Activated CD8-positive, alpha-beta T cell treated with anti-CD3 and anti-CD28 coated beads for 36 hours (primary cell): Measurements from ENCODE around the gene SMC1A. TPM values are rescaled to one million over a fixed set of nuclear protein-coding genes. Genes with fewer than 3 reads are reported as not detected.
"Not testable (repeated sequence)": the region's sequence is repeated elsewhere in the genome, so short reads cannot be mapped to it uniquely, and the experiment has no call there.

Source experiments
- ATAC-seq: fragments of 200-7000 bp; cut with Tn5 transposase; one replicate; pipeline ENCODE4 v1.10.0; 2021; ENCODE audit warnings: mild to moderate bottlenecking, moderate library complexity
- CTCF ChIA-PET: fragments of 350-600 bp; sonication (Branson Sonifier 250); formaldehyde crosslinking; loops from one replicate; lab custom pipeline; 2021; ENCODE audit warnings: antibody characterized with exemption; lab: Charles Lee
- POLR2A ChIA-PET: fragments of 350-600 bp; sonication (Branson Sonifier 250); formaldehyde crosslinking; loops from one replicate; lab custom pipeline; 2021; ENCODE audit warnings: antibody characterized with exemption; lab: Charles Lee
- DNase-seq: peaks from one replicate; pipeline ENCODE4 v3.0.0-alpha.2; 2020
- H3K27ac Mint-ChIP-seq: one replicate; pipeline ENCODE4 v1.8.0; 2021; ENCODE audit warnings: mild to moderate bottlenecking, mixed read lengths
- H3K27me3 Mint-ChIP-seq: one replicate; pipeline ENCODE4 v1.8.0; 2021; ENCODE audit warnings: mixed read lengths
- H3K36me3 Mint-ChIP-seq: one replicate; pipeline ENCODE4 v1.8.0; 2021; ENCODE audit warnings: low read depth, mixed read lengths
- H3K4me1 Mint-ChIP-seq: one replicate; pipeline ENCODE4 v1.8.0; 2021; ENCODE audit warnings: low read depth, mixed read lengths
- H3K4me3 Mint-ChIP-seq: one replicate; pipeline ENCODE4 v1.8.0; 2021; ENCODE audit warnings: mild to moderate bottlenecking, moderate library complexity, mixed read lengths
- H3K9me3 Mint-ChIP-seq: one replicate; pipeline ENCODE4 v1.8.0; 2021; ENCODE audit warnings: mixed read lengths
- CTCF ChIP-seq: fragments of 200-600 bp; IDR thresholded peaks from one replicate; pipeline ENCODE4 v1.8.0; 2022; ENCODE audit warnings: antibody characterized with exemption, mild to moderate bottlenecking
- intact Hi-C: fragments of 100-400 bp; cut with micrococcal nuclease; formaldehyde crosslinking; loops from one replicate; pipeline ENCODE4 v1.10.0; 2022
- total RNA-seq, 2 experiments: library from RNA; stranded (reverse); gene quantifications; one replicate each; pipeline ENCODE4 v1.2.3, GENCODE V29; 2021

Gene SMC1A
- total RNA-seq, 2 experiments from 2014 or later, result 151 to 154 TPM

GRCh38 chrX:53430231-53430630, 7.8 kb upstream of the SMC1A start:
- TF ChIP-seq CTCF, result no peak
- Mint-ChIP-seq H3K27ac (no peak overlapping the region), H3K9me3 (no peaks in the 10 kb centered on the region), H3K4me1 (peaks cover 9% of the 10 kb centered on the region), H3K36me3 (peaks cover 11% of the 10 kb centered on the region), H3K4me3 (no peak overlapping the region), H3K27me3 (no peaks in the 10 kb centered on the region)
- POLR2A ChIA-PET, result interaction anchor here (2.2 kb wide), 1 partner anchor 8 kb away, joined by 7 read pairs; no protein-coding TSS in a partner anchor
- intact Hi-C loops, result no loop called here
- ATAC-seq (no peak), DNase-seq (no peak)
- CTCF ChIA-PET, result no interaction called here

DNA sequence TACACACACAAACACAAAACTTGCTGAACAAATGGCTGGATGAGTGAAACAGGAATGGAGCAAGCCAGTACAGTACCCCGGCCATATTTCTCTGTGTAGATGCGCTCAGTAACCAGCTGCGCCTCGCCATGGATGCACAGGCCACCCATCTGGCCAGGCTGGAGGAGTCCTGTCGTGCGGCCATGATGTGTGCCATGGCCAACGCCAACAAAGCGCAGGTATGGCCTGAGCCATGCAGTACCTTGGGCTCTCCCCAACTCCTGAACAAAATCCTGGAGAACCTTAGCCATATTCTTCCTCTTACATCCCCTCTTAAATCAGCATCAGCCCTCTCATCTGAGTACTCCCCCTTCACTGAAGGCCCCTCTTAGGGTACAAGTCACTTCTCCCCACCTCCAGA, 7.3 kb upstream of the SMC1A start:
- Mint-ChIP-seq H3K4me1 (peaks cover 5% of the 10 kb centered on the region), H3K9me3 (no peaks in the 10 kb centered on the region), H3K27me3 (no peaks in the 10 kb centered on the region), H3K36me3 (peaks cover 11% of the 10 kb centered on the region), H3K27ac (no peak overlapping the region), H3K4me3 (no peak overlapping the region)
- TF ChIP-seq CTCF, result no peak
- ATAC-seq (no peak), DNase-seq (no peak)
- POLR2A ChIA-PET, result no interaction called here
- intact Hi-C loops, result no loop called here
- CTCF ChIA-PET, result no interaction called here

GRCh38 chrX:53422861-53423306, 430 bp upstream of the SMC1A start, which contains the start of gene RIBC1:
Gene RIBC1 (plus strand): TSS chrX:53422873. CDS start chrX:53426277, 3,404 bp downstream.
- no peaks in the 10 kb centered on the region for H3K9me3 Mint-ChIP-seq
- ChIA-PET POLR2A (interaction anchor here (0.6 to 1.9 kb wide), 6 partner anchors 8 to 197 kb away, joined by 3 to 9 read pairs (median 3); no protein-coding TSS in a partner anchor), CTCF (interaction anchor here (1.2 to 5.1 kb wide), 6 partner anchors 10 to 110 kb away, joined by 3 to 27 read pairs (median 7); no protein-coding TSS in a partner anchor)
- H3K4me3 Mint-ChIP-seq, result peak within 1 kb of the TSS; percentile 94
- peak within 1 kb of the TSS; percentile 96 for H3K27ac Mint-ChIP-seq
- H3K4me1 Mint-ChIP-seq, result peaks cover 19% of the 10 kb centered on the region
- no peak for ATAC-seq
- TF ChIP-seq CTCF, result no peak
- no peak for DNase-seq
- H3K27me3 Mint-ChIP-seq, result no peaks in the 10 kb centered on the region
- peaks cover 21% of the 10 kb centered on the region for H3K36me3 Mint-ChIP-seq
- intact Hi-C loops, result no loop called here

DNA sequence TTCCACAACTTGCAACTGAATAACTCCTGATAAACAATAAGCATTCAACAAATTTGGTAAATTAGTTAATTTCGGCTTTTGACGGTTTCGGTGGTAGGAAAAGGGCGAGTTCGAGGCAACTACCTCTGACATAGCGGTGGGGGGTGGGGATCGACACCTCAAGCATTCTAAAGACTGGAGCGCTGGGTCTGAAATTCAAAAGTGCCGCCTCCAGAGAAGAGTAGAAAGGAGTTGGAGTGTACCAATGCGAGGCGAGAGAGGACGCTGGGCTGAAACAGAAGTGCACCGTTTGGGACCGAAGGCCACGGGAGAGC, 725 bp downstream of the SMC1A start:
- POLR2A ChIA-PET, result interaction anchor here (0.6 to 1.9 kb wide), 8 partner anchors 9 to 196 kb away, joined by 3 to 9 read pairs (median 4); no protein-coding TSS in a partner anchor
- Mint-ChIP-seq H3K4me3 (peak overlapping the region; percentile 94), H3K4me1 (peaks cover 23% of the 10 kb centered on the region), H3K27me3 (no peaks in the 10 kb centered on the region), H3K36me3 (peaks cover 25% of the 10 kb centered on the region), H3K9me3 (no peaks in the 10 kb centered on the region), H3K27ac (peak overlapping the region; percentile 96)
- CTCF ChIA-PET, result interaction anchor here (1.3 to 5.1 kb wide), 3 partner anchors 14 to 104 kb away, joined by 5 to 27 read pairs (median 9); no protein-coding TSS in a partner anchor
- no peak for DNase-seq
- intact Hi-C loops, result no loop called here
- no peak for TF ChIP-seq CTCF
- ATAC-seq, result peak; percentile 11

DNA sequence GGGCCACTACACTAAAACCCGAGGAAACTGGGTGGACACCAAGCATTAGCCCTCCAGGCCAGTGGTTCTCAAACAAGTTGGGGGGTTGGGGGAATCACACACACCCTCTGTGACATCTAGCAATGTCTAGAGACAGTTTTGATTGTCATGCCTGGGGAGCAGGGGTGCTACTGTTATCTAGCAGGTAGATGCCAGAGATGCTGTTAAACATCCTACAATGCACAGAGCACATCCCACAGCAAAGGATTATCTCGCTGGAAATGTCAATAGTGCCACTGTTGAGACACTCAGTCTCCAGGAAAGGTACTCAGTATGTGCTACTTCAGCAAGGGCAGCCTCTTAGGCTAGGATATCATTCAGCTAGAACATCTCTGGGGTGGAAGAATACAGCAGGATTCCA, 1.3 kb downstream of the SMC1A start:
- POLR2A ChIA-PET, result interaction anchor here (0.7 to 1.6 kb wide), 5 partner anchors 10 to 142 kb away, joined by 3 to 5 read pairs (median 3); partner anchors contain the start of gene HSD17B10
- H3K4me1 Mint-ChIP-seq, result peaks cover 23% of the 10 kb centered on the region
- H3K9me3 Mint-ChIP-seq, result no peaks in the 10 kb centered on the region
- H3K36me3 Mint-ChIP-seq, result peaks cover 25% of the 10 kb centered on the region
- H3K27me3 Mint-ChIP-seq, result no peaks in the 10 kb centered on the region
- H3K4me3 Mint-ChIP-seq, result peak overlapping the region; percentile 94
- CTCF ChIA-PET, result interaction anchor here (1.1 to 5.1 kb wide), 3 partner anchors 15 to 103 kb away, joined by 3 to 27 read pairs (median 9); no protein-coding TSS in a partner anchor
- peak overlapping the region; percentile 96 for H3K27ac Mint-ChIP-seq
- no peak for DNase-seq
- intact Hi-C loops, result no loop called here
- no peak for ATAC-seq
- no peak for TF ChIP-seq CTCF

DNA sequence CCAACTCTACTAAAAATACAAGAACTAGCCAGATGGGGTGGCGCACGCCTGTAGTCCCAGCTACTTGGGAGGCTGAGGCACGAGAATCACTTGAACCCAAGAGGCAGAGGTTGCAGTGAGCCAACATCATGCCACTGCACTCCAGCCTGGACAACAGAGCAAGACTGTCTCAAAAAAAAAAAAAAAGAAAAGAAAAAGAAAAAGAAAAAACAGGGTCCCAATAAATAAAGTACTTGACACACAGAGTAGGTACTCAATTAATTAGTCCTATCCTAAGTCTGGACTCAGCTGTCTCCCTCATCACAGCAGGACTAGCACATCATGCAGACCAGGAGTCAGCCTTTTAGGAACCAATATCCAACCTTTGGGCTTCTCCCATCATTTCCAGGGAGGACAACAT, 2.1 kb downstream of the SMC1A start:
- ATAC-seq, H3K27me3 Mint-ChIP-seq, DNase-seq, H3K9me3 Mint-ChIP-seq, H3K27ac Mint-ChIP-seq, intact Hi-C loops: not testable (repeated sequence)
- POLR2A ChIA-PET, result interaction anchor here (0.7 to 1.6 kb wide), 7 partner anchors 9 to 62 kb away, joined by 3 to 5 read pairs (median 3); partner anchors contain the start of gene HSD17B10
- Mint-ChIP-seq H3K4me3 (peak overlapping the region; percentile 94), H3K36me3 (peaks cover 25% of the 10 kb centered on the region), H3K4me1 (peaks cover 23% of the 10 kb centered on the region)
- CTCF ChIA-PET, result interaction anchor here (1.1 kb wide), 1 partner anchor 21 kb away, joined by 3 read pairs; no protein-coding TSS in a partner anchor
